PFSK-1 (cell line): ENCODE results near the gene NRCAM.

ENCODE experiments used
- FOXP2 ChIP-seq: optimal IDR thresholded peaks from 2 replicates; pipeline ENCODE3; 2011; ENCODE audit warnings: borderline replicate concordance, control low read depth, inconsistent platforms; ENCODE audit not compliant: insufficient read depth; ENCODE audit errors: extremely low read length, extremely low read depth
- POLR2AphosphoS5 ChIP-seq: IDR thresholded peaks from 2 replicates; pipeline ENCODE4 v1.6.1; 2012; ENCODE audit warnings: low read depth, mild to moderate bottlenecking, control low read depth, low read length, moderate library complexity
- REST ChIP-seq, 2 experiments: IDR thresholded peaks; 2 replicates each; pipeline versions ENCODE4 v1.6.1 to v1.8.0; 2011 to 2012; ENCODE audit warnings: low read depth in 2 of 2, low read length in 2 of 2, control low read depth in 1 of 2, inconsistent platforms in 1 of 2, mild to moderate bottlenecking in 1 of 2, moderate library complexity in 1 of 2; ENCODE audit not compliant: insufficient read depth in 1 of 2
- SIN3A ChIP-seq: IDR thresholded peaks from 2 replicates; pipeline ENCODE4 v1.6.1; 2012; ENCODE audit warnings: mild to moderate bottlenecking, low read length, moderate library complexity, borderline replicate concordance; ENCODE audit not compliant: insufficient read depth
- TAF1 ChIP-seq: IDR thresholded peaks from 2 replicates; pipeline ENCODE4 v1.6.1; 2012; ENCODE audit warnings: low read length, control low read depth, borderline replicate concordance; ENCODE audit not compliant: insufficient read depth

GRCh38 chr7:108286290-108286904 is 169.8 kb downstream of the NRCAM start:
- no peak for TF ChIP-seq POLR2AphosphoS5
- no peak for TF ChIP-seq TAF1
- TF ChIP-seq REST (IDR thresholded peaks at IDR 0.05; ENCODE audit: insufficient read depth in 1 of 2, low read depth in 2 of 2, low read length in 2 of 2), result no peak
- TF ChIP-seq SIN3A, result no peak
- TF ChIP-seq FOXP2, result no peak
